Measurements from ENCODE around the gene ATOX1. TPM values are rescaled to one million over a fixed set of nuclear protein-coding genes. Genes with fewer than 3 reads are reported as not detected.
A peak's percentile ranks its signal among the peaks of the same experiment; 100 is the strongest.

Gene ATOX1
- total and polyA plus RNA-seq, 2 of the 13 experiments (the other 11 are each of a cell fraction or from before 2014, with no cell fraction given), result 62.4 to 124 TPM

DNA sequence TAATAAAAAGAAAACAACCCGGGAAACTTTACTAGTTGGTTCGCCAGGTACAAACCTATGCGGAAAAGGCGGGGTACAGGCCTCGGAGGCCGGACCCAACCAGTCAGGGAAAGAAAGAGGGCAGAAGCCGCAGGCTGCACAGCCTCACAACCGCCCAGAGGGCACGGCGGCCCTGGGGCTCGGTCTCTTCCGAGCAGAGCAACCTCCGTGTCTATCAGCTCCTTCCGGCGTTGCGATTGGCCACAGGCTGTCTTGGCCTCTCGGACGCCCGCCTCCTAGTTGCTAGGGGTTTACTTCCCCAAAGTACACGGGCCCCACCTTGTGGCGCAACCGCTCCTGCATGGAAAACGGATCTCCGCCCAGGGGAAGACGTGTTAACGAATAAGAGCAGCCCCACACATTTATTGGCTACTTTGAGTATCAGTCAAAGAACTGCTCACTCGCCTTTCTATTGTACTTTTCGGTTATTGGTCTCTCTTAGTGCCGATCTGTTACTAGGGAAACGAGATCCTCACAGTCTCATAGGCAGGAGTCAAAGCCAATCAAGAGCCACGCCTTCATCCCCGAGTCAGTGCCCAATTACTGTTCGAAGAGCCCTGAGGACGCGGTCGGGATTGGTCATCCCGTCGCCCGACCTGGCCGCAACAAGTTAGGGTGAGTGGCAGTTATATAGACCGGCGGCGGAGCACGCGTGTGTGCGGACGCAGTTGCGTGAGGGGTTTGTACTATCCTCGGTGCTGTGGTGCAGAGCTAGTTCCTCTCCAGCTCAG, 13.0 kb upstream of the ATOX1 start, which contains the start of gene G3BP1:
G3BP1 (plus strand) TSS at position 696 of the 770 bp plus-strand sequence. CDS start 14,667 bp downstream, outside the sequence.
- POLR2A ChIA-PET, result interaction anchor here (0.7 to 5.4 kb wide), 26 partner anchors 8 to 691 kb away, joined by 3 to 148 read pairs (median 6); partner anchors contain the start of genes ATOX1, GM2A, SLC36A1 and SPARC
- intact Hi-C loops (cut with micrococcal nuclease; ENCODE audit: unreplicated experiment) (loop anchor here (1.0 to 5.0 kb wide), 6 partner anchors 13 to 519 kb away; partner anchors contain the start of genes ATOX1 and GM2A), in situ Hi-C loops (cut with HindIII; ENCODE audit: extremely low pct_ligation_motif_present, low pct_unique_long_range_greater_than_20kb) (no loop called here)
- Histone ChIP-seq H2AFZ (ENCODE audit: low read length) (no peak within 1 kb of the TSS), H4K20me1 (ENCODE audit: insufficient read depth, low read length) (peaks cover 43% of the 10 kb centered on the region), H3K9me3 (ENCODE audit: low read length) (no peaks in the 10 kb centered on the region), H3K36me3 (replicated peaks in 1 of 2; ENCODE audit: control insufficient read depth in 1 of 2, insufficient read depth in 2 of 2, low read length in 2 of 2) (no peaks in the 10 kb centered on the region), H3K79me2 (ENCODE audit: insufficient read depth, low read length) (peaks cover 44% of the 10 kb centered on the region), H3K27me3 (ENCODE audit: control insufficient read depth in 1 of 2, insufficient read depth in 2 of 2, low read length in 2 of 2) (no peaks in the 10 kb centered on the region; a peak in 1 of 5 replicates), H3K9ac (ENCODE audit: insufficient read depth, low read depth, low read length) (peak within 1 kb of the TSS; percentile 90), H3K27ac (ENCODE audit: extremely low read length, insufficient read depth, low read length) (peak within 1 kb of the TSS; percentile 93), H3K4me2 (ENCODE audit: low read depth, low read length) (peak within 1 kb of the TSS; percentile 90), H3K4me3 (replicated peaks in 1 of 3; ENCODE audit: insufficient read depth in 1 of 3, low read depth in 2 of 3, low read length in 3 of 3) (peak within 1 kb of the TSS; percentile 91 to 97 (median 95)), H3K4me1 (ENCODE audit: insufficient read depth, low read length) (peaks cover 37% of the 10 kb centered on the region)
- ATAC-seq (peak; percentile 94), DNase-seq (ENCODE audit: low spot score) (peak; percentile 100), FAIRE-seq (peak; percentile 100)
- CTCF ChIA-PET (ENCODE audit: low intra/inter-chr PET ratio, low total read pairs), result interaction anchor here (0.7 to 1.1 kb wide), 2 partner anchors 13 to 119 kb away, joined by 3 read pairs; partner anchors contain the start of gene ATOX1
- BruUV-seq (replicated peaks), result no TSS peak
- 2% methylated on average over 23 of the region's 49 CpGs for WGBS (ENCODE audit: low lambda C conversion rate)
- TF ChIP-seq MIER2 (CRISPR knock-in tag; IDR thresholded peaks at IDR 0.05) (peak; percentile 33; the same call in 1 of the 2 replicates), PPARG (CRISPR knock-in tag; conservative IDR thresholded peaks at IDR 0.05) (0 out of 2 replicates have a peak, but pooled peaks have one; percentile 14), ZNF766 (CRISPR knock-in tag; IDR thresholded peaks at IDR 0.05; ENCODE audit: borderline replicate concordance) (0 out of 2 replicates have a peak, but pooled peaks have one; percentile 41), ZNF557 (CRISPR knock-in tag; IDR thresholded peaks at IDR 0.05) (peak; percentile 91), RFXAP (CRISPR knock-in tag; IDR thresholded peaks at IDR 0.05; ENCODE audit: borderline replicate concordance) (peak; percentile 85; the same call in 1 of the 2 replicates), GATA4 (IDR thresholded peaks at IDR 0.05; ENCODE audit: borderline replicate concordance, low read depth) (peak; percentile 55; the same call in 1 of the 2 replicates), CENPT (CRISPR knock-in tag; IDR thresholded peaks at IDR 0.05; ENCODE audit: low read depth) (no peak), HOXA5 (CRISPR knock-in tag; IDR thresholded peaks at IDR 0.05) (no peak; the same call in none of the 2 replicates), SMC3 (IDR thresholded peaks at IDR 0.05; ENCODE audit: low read length) (no peak), ZNF205 (CRISPR knock-in tag; IDR thresholded peaks at IDR 0.05) (peak; percentile 71; the same call in 1 of the 2 replicates), RXRB (CRISPR knock-in tag; IDR thresholded peaks at IDR 0.05; ENCODE audit: borderline replicate concordance) (peak; percentile 7), KLF6 (CRISPR knock-in tag; IDR thresholded peaks at IDR 0.05) (peak; percentile 81), NR2C2 (CRISPR knock-in tag; IDR thresholded peaks at IDR 0.05; ENCODE audit: borderline replicate concordance) (peak; percentile 87), ZNF24 (IDR thresholded peaks at IDR 0.05) (no peak), KMT2A (CRISPR knock-in tag; IDR thresholded peaks at IDR 0.05) (peak; percentile 58)
- TF ChIP-seq, protein P1, sequence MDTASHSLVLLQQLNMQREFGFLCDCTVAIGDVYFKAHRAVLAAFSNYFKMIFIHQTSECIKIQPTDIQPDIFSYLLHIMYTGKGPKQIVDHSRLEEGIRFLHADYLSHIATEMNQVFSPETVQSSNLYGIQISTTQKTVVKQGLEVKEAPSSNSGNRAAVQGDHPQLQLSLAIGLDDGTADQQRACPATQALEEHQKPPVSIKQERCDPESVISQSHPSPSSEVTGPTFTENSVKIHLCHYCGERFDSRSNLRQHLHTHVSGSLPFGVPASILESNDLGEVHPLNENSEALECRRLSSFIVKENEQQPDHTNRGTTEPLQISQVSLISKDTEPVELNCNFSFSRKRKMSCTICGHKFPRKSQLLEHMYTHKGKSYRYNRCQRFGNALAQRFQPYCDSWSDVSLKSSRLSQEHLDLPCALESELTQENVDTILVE (CRISPR knock-in tag; IDR thresholded peaks at IDR 0.05), result 0 out of 2 replicates have a peak, but pooled peaks have one; percentile 48
- TF ChIP-seq, protein P2, sequence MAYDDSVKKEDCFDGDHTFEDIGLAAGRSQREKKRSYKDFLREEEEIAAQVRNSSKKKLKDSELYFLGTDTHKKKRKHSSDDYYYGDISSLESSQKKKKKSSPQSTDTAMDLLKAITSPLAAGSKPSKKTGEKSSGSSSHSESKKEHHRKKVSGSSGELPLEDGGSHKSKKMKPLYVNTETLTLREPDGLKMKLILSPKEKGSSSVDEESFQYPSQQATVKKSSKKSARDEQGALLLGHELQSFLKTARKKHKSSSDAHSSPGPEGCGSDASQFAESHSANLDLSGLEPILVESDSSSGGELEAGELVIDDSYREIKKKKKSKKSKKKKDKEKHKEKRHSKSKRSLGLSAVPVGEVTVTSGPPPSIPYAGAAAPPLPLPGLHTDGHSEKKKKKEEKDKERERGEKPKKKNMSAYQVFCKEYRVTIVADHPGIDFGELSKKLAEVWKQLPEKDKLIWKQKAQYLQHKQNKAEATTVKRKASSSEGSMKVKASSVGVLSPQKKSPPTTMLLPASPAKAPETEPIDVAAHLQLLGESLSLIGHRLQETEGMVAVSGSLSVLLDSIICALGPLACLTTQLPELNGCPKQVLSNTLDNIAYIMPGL (CRISPR knock-in tag; IDR thresholded peaks at IDR 0.05; ENCODE audit: borderline replicate concordance in 1 of 2, low read depth in 1 of 2), result peak in 1 of 2 experiments; percentile 74; a peak in 2 of 4 replicates
- TF ChIP-seq, protein P3, sequence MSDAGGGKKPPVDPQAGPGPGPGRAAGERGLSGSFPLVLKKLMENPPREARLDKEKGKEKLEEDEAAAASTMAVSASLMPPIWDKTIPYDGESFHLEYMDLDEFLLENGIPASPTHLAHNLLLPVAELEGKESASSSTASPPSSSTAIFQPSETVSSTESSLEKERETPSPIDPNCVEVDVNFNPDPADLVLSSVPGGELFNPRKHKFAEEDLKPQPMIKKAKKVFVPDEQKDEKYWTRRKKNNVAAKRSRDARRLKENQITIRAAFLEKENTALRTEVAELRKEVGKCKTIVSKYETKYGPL (CRISPR knock-in tag; IDR thresholded peaks at IDR 0.05), result peak; percentile 76; the same call in 1 of the 2 replicates
- TF ChIP-seq, protein P4, sequence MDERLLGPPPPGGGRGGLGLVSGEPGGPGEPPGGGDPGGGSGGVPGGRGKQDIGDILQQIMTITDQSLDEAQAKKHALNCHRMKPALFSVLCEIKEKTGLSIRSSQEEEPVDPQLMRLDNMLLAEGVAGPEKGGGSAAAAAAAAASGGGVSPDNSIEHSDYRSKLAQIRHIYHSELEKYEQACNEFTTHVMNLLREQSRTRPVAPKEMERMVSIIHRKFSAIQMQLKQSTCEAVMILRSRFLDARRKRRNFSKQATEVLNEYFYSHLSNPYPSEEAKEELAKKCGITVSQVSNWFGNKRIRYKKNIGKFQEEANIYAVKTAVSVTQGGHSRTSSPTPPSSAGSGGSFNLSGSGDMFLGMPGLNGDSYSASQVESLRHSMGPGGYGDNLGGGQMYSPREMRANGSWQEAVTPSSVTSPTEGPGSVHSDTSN (CRISPR knock-in tag; IDR thresholded peaks at IDR 0.05), result peak; percentile 99

All from HepG2 (cell line).